Thoracic aorta (tissue), 2 donors: ENCODE measurements around the gene HYDIN. TPM values are rescaled to one million over a fixed set of nuclear protein-coding genes. Genes with fewer than 3 reads are reported as not detected.

Experiments
- ATAC-seq: fragments of 150-250 bp; one replicate; pipeline ENCODE4 v1.8.0; 2017; ENCODE audit warnings: low read depth; ENCODE audit not compliant: insufficient number of reproducible peaks, low FRiP score
- DNase-seq: peaks from one replicate; pipeline ENCODE4 v3.0.0-alpha.2; 2020; ENCODE audit warnings: low spot score
- H3K27ac ChIP-seq, 2 donors: fragments of 200-600 bp; sonication (generic); 1 replicate in 1 of 2; 2 replicates in 1 of 2; pipeline ENCODE4 v1.5.1; 2016; ENCODE audit warnings: mild to moderate bottlenecking in 2 of 2, moderate library complexity in 2 of 2
- H3K27me3 ChIP-seq: fragments of 200-600 bp; sonication (generic); replicated peaks from 2 replicates; pipeline ENCODE4 v1.6.0; 2016; ENCODE audit warnings: mild to moderate bottlenecking; ENCODE audit not compliant: insufficient read depth
- H3K36me3 ChIP-seq: fragments of 200-600 bp; sonication (generic); one replicate; pipeline ENCODE4 v1.5.1; 2016
- H3K4me1 ChIP-seq, 2 donors: fragments of 200-600 bp; sonication (generic); 1 replicate in 1 of 2; 2 replicates in 1 of 2; pipeline versions ENCODE4 v1.5.1 to v1.6.0; 2016; ENCODE audit warnings: low read depth in 2 of 2, mild to moderate bottlenecking in 1 of 2; ENCODE audit not compliant: control insufficient read depth in 1 of 2
- H3K4me3 ChIP-seq: fragments of 200-600 bp; sonication (generic); 2 replicates; pipeline ENCODE4 v1.5.1; 2016; ENCODE audit warnings: mild to moderate bottlenecking
- H3K9me3 ChIP-seq: fragments of 200-600 bp; sonication (generic); 2 replicates; pipeline ENCODE4 v1.5.1; 2016
- total RNA-seq, 2 donors: library from RNA; depleted of rRNA; stranded (reverse); fragments of >200 nt; gene quantifications; one replicate each; pipeline versions ENCODE4 v1.1.0 to v1.2.3, GENCODE V29; 2016
- TF ChIP-seq, protein P1 (sequence below): fragments of 200-600 bp; sonication (generic); IDR thresholded peaks from one replicate; pipeline ENCODE4 v1.5.1; 2019; ENCODE audit warnings: antibody characterized with exemption

Gene HYDIN
- total RNA-seq, 2 donors from 2014 or later = 4.3 to 5.4 TPM

DNA sequence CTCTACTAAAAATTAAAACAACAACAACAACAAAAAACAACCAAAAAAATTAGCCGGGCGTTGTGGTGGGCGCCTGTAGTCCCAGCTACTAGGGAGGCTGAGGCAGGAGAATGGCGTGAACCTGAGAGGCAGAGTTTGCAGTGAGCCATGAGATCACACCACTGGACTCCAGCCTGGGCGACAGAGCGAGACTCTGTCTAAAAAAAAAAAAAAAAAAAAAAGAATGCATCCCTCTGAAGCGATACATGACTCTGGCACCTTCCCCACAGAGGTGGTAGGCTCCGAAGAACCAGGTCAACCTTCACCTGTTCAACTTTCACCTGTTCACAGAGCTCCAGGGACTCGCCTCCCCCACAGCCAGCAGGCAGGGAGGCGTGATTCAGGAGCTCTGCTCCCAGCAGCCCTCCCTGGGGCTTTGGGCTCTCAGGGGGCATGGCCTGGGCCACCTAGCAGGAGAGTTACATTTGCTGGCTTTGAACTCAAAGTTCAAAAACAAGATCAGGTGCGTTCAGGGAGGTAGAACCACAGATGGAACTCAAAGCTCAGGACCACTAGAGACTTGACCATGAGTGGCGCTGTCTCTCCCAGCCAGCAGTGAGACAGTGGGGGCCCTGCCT, 435.1 kb downstream of the HYDIN start:
- no peaks in the 10 kb centered on the region for H3K27me3 ChIP-seq
- H3K27ac ChIP-seq = no peak overlapping the region
- ATAC-seq = no peak

DNA sequence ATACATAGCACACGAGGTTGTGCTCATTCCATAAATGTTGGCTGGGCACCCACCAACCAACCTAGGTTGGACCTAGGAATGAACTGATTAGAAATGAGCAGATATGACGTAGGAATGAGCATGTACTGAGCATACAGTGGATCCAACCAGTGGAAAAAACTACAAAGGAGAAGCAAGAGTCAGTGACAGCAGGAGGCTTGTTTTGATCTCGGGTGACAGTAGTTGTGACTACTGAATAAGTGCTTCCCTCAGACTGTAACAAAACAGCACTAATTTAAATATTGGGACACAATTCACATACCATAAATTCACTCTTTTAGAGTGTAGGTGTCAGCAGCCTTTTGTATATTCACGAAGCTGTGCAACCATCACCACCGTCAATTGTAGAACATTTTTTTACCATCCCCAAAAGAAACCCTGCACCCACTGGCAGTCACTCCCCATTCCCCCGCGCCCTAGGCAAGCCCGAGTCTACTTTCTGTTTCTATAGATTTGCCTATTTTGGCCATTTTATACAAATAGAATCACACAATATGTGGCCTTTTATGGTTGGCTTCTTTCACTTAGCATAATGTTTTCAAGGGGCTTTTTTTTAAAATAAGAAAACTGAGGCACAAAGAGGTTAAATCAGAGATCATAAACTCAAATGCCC, 436.5 kb downstream of the HYDIN start:
- no peaks in the 10 kb centered on the region for H3K27me3 ChIP-seq
- ATAC-seq (no peak), DNase-seq (no peak)
- no peaks in the 10 kb centered on the region for H3K4me1 ChIP-seq
- no peaks in the 10 kb centered on the region for H3K9me3 ChIP-seq
- no peak overlapping the region for H3K4me3 ChIP-seq
- no peaks in the 10 kb centered on the region for H3K36me3 ChIP-seq
- H3K27ac ChIP-seq = no peak overlapping the region
- TF ChIP-seq, protein P1, sequence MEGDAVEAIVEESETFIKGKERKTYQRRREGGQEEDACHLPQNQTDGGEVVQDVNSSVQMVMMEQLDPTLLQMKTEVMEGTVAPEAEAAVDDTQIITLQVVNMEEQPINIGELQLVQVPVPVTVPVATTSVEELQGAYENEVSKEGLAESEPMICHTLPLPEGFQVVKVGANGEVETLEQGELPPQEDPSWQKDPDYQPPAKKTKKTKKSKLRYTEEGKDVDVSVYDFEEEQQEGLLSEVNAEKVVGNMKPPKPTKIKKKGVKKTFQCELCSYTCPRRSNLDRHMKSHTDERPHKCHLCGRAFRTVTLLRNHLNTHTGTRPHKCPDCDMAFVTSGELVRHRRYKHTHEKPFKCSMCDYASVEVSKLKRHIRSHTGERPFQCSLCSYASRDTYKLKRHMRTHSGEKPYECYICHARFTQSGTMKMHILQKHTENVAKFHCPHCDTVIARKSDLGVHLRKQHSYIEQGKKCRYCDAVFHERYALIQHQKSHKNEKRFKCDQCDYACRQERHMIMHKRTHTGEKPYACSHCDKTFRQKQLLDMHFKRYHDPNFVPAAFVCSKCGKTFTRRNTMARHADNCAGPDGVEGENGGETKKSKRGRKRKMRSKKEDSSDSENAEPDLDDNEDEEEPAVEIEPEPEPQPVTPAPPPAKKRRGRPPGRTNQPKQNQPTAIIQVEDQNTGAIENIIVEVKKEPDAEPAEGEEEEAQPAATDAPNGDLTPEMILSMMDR = no peak

More for the DNA sequence above, 435.1 kb downstream of the HYDIN start:
- H3K4me1 ChIP-seq = peaks cover 3 to 13% of the 10 kb centered on the region in 2 donors
- no peak overlapping the region for H3K4me3 ChIP-seq
- TF ChIP-seq, protein P1 = no peak
- H3K9me3 ChIP-seq = no peaks in the 10 kb centered on the region
- DNase-seq = no peak
- H3K36me3 ChIP-seq = no peaks in the 10 kb centered on the region

DNA sequence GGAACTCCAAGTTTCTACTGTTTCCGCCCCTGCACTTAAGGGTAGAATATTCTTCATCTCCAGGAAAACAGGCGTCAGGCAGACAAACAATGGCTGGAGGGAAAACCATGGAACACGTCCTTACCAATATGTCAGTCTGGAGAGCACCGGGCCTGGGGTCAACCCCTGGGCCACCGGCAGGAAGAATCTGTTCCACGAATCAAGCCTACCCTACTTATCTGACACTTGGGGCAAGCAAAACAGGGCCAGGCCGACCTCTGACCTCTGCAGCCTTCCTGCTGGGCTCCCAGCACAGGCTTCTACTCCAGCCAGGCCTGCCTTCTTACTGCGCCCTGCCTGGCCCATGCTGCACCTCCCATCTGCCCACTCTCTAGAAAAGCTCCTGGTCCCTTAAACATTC, 439.7 kb downstream of the HYDIN start:
- Histone ChIP-seq H3K9me3 (no peaks in the 10 kb centered on the region), H3K36me3 (peaks cover 5% of the 10 kb centered on the region), H3K4me1 (no peaks in the 10 kb centered on the region), H3K4me3 (no peak overlapping the region), H3K27me3 (no peaks in the 10 kb centered on the region), H3K27ac (no peak overlapping the region)
- no peak for DNase-seq
- TF ChIP-seq, protein P1 = no peak
- no peak for ATAC-seq

DNA sequence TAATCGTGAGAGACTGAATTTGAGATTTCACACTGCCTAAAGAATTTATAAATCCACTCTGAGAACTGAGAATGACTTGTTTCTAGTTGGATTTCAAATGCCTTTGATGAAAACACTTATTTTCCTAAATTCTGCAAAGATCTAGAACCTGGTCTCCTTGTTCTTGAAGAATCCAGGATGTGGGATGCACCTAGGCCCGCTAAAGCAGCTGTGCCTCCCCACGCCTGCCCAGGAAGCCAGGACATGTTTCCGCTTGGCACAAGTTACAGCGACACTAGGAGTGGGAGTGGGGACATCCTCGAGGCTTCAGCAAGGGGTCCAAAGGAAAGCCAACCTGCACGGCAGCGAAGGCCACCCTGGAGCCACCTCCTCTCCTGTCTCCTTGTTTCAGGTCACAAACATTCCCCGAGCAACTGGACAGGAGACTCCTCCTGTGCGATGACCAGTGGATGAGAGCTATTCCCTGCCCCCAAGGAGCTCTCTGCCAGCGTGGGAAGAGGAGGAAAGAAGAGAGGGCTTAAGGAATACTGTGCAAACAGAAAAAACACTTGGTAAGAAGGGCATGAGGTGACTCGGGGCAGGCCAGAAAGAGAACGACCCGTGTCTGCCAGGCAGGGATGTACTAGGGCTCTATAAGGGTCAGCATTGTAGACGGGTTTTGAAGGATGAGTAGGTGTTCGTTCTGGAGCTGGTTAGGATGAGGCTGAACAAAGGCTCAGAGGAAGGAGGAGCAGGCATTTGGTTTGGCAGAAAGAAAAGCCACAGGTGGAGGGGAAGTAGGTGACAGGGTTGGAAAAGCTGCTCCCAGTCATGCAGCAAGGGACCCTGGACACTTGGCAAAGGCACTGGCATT, 440.7 kb downstream of the HYDIN start:
- H3K27ac ChIP-seq = no peak overlapping the region
- no peaks in the 10 kb centered on the region for H3K4me1 ChIP-seq
- no peak for DNase-seq
- H3K36me3 ChIP-seq = peaks cover 14% of the 10 kb centered on the region
- no peaks in the 10 kb centered on the region for H3K9me3 ChIP-seq
- ATAC-seq = no peak
- TF ChIP-seq, protein P1 = no peak
- H3K4me3 ChIP-seq = no peak overlapping the region
- H3K27me3 ChIP-seq = no peaks in the 10 kb centered on the region
